Measurements from ENCODE around the gene REEP6.

DNA sequence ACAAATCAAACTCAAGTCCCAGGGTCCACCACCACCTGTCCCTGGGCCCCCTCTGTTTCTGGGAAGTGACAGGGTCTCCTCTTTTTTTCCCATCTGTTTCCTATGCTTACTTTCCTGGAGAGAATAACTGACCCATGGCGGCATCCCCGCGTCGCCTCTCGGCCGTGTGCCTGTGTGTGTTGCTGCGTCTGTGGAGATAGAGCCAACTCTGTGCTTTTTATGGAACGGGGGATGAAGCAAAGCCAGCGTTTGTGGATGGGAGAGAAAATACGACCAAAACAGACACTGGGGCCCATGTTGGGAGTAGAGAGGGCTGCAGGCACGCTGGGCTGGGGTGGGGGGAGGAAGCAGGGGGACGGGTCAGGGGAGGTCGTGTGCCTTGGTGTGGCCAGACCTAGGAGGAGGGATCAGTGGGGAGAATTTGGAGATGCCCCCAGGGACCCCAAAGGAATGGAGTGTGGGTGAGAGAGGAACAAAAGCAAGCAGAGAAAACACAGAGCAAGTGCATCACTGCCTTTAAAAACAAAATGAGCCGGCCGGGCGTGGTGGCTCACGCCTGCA lies 49.5 kb downstream of the REEP6 start:
- TF ChIP-seq, protein P1, sequence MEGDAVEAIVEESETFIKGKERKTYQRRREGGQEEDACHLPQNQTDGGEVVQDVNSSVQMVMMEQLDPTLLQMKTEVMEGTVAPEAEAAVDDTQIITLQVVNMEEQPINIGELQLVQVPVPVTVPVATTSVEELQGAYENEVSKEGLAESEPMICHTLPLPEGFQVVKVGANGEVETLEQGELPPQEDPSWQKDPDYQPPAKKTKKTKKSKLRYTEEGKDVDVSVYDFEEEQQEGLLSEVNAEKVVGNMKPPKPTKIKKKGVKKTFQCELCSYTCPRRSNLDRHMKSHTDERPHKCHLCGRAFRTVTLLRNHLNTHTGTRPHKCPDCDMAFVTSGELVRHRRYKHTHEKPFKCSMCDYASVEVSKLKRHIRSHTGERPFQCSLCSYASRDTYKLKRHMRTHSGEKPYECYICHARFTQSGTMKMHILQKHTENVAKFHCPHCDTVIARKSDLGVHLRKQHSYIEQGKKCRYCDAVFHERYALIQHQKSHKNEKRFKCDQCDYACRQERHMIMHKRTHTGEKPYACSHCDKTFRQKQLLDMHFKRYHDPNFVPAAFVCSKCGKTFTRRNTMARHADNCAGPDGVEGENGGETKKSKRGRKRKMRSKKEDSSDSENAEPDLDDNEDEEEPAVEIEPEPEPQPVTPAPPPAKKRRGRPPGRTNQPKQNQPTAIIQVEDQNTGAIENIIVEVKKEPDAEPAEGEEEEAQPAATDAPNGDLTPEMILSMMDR (IDR thresholded peaks at IDR 0.05): no peak
- TF ChIP-seq POLR2A (IDR thresholded peaks at IDR 0.05): no peak

All from adrenal gland (tissue), 5 donors.